NCI-H187 (cell line): Measurements from ENCODE around the gene TEKT5.
A peak's percentile ranks its signal among the peaks of the same experiment; 100 is the strongest.
"Not testable (repeated sequence)": the region's sequence is repeated elsewhere in the genome, so short reads cannot be mapped to it uniquely, and the experiment has no call there.

Experiments
- DNase-seq, 2 experiments: peaks; one replicate each; lab custom pipeline; 2025; lab: John Stamatoyannopoulos, UW

Gene TEKT5

GRCh38 chr16:10694830-10695229 lies at the start of gene TEKT5:
TSS of gene TEKT5 (minus strand) at chr16:10694930. CDS start at chr16:10694873, 57 bp downstream.
- DNase-seq, result no peak

DNA sequence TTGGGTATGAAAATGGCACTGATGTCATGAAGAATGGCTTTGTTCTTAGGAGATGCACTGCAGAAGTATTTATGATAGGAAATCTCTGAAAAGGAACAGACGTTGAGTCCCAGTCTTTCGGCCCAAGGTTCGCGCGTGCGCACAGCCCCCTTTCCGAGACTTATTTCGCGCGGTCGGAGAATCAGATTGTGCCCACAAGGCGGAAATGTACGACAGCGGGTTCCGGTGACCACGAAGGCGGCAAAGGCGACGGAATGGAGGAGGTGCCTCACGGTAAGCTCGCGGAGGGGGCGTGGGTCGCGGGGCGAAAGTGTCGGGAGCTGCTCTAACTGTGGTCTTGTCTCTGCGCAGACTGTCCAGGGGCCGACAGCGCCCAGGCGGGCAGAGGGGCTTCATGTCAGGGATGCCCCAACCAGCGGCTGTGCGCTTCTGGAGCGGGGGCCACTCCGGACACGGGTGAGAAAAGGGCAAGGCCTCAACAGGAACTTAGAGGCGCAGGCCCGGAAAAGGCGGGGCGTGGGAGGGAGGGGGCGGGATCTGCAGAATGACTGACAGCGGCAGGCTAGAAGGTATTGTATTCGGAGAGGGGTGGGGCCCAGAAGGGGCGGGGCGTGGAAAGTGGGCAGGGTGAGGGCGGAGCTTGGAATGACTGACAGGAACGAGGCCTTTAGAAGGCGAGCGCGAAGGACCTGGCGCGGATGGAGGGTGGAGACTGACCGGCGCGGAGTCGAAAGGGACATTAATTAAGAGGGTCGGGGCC lies 49.1 kb upstream of the TEKT5 start, which contains the start of gene NUBP1:
NUBP1 (plus strand) TSS at position 233 of the 760 bp plus-strand sequence; CDS start at position 255, 22 bp downstream.
- DNase-seq, result peak; percentile 80 to 90

DNA sequence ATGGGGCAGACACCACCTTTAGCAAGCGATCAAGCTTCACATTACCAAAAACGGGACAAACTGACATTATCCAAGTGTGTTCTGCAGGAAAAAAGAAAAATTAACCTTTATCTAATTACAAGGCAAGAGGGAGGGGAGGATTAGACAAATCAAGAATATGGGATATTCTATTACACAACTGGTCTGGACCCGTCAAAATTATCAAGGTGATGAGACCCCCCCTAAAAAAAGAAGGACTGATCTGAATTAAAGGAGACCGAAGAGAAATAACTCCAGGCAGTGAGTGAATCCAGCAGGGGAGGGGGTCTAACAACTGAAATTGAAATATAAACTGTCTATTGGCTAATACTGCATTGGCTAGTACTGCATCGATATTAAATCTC lies 48.5 kb upstream of the TEKT5 start:
- DNase-seq, result no peak

- DNase-seq, result no peak
Observed at GRCh38 chr16:10741844-10742243, 47.1 kb upstream of the TEKT5 start.

DNA sequence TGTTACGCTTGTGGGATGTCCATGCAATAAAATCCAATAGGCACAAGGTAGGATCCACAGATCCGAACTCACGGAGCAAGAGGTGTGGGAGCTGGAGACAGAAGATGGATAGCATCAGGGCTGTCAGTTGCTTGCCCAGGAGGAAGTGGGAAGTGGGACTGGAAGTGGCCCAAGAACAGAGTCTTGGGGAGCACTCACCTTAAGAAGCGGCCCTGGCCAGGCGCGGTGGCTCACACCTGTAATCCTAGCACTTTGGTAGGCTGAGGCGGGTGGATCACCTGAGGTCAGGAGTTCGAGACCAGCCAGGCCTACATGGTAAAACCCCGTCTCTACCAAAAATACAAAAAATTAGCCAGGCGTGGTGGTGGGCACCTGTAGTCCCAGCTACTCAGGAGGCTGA lies 46.5 kb upstream of the TEKT5 start:
- DNase-seq, result not testable (repeated sequence)

- DNase-seq, result no peak
Observed at GRCh38 chr16:10740845-10741208, 46.1 kb upstream of the TEKT5 start.

- DNase-seq, result no peak
Observed at GRCh38 chr16:10740000-10740844, 45.5 kb upstream of the TEKT5 start.

DNA sequence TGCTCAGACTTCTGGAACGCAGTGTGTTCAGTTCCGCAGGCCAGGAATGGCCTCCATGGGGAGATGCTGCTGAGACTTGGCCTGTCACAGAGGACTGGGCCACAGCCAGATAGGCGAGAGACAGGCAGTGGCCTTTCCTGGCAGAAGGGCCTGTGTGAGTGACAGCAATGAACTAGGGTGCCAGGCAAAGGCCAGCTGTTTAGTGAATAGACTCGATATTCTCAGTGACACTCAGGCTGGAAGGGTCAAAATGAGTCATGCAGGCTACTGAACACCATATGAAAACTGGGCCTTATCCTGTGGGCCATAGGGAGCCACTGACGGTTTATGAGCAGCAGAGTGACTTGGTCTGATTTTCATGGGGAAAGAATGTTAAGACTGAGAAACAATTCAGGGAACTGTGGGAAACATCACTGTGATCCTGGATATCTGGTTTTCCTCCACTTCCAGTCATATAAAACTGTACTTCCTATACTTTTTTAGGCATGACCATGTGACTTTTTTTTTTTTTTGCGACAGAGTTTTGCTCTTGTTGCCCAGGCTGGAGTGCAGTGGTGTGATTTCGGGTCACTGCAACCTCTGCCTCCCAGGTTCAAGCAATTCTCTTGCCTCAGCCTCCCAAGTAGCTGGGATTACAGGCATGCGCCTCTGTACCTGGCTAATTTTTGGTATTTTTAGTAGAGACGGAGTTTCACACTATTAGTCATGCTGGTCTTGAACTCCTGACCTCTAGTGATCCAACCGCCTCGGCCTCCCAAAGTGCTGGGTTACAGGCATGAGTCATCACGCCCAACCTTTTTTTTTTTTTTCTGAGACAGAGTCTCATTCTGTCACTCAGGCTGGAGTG lies 43.7 kb upstream of the TEKT5 start:
- DNase-seq, result no peak

DNA sequence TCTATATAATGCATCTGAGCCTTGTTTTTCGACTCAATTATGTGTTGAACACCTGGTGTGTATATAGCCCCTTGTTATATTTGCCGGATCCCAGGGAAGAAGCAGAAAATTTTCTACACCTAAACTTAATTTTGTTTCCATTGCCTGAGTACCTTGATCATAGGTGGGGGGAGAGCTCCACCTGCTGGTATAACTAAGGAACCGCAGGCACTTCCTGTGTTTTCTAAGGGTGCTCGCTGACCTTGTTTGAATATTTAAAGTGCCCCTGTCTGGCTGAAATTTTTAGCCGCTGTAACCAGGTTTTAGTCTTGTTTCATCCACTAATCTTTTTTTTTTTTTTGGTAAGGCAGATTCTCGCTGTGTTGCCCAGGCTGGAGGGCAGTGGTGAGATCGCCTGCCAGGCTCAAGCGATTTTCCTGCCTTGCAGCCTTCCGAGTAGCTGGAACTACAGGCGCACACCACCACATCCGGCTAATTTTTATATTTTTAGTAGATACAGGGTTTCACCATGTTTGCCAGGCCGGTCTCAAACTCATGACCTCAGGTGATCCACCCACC lies 42.4 kb upstream of the TEKT5 start:
- DNase-seq, result peak; percentile 1

GRCh38 chr16:10731790-10732189 lies 37.1 kb upstream of the TEKT5 start:
- DNase-seq, result no peak

DNA sequence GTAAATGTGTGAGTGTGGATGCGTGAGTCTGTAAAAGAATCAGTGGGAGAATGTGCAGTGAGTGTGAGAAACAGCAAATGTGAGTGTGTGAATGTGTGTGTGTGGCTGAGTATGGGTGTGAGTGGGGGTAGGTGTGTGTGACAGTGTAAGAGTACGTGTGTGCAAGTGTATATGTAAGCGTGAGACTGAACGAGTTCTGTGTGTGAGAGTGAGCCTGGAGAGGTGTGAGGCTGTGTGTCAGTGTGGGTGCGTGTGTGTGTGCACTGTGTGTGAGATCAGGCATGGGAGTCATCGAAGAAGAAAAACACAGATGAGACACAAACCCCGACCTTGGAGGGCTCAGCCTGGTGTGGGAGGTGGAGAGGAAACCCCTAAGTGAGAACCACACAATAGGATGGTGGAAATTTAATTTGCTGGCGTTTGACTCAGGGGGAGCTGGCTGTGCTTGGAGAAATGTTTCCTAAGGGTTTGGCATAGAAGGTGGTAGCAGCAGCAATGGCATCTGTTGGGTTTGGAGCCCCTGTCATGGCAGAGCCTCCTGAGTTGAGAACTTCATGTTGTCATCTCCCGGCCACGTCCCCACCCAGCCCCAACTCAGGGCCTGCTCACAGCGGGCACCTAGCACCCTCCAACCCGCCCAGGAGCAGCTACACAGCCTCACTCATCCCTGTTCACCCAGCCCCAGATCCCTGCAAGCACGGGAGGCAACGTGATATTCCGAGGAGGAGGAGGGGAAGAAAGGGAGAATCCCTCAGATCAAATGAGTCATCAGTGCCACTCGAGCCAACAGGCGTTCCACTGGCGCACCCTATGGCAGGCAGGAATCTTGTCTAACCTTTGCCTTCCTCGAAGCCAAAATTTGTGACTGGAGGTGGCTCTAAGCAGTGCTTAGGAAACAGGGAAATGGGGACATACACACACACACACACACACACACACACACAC lies 34.6 kb upstream of the TEKT5 start:
- no peak for DNase-seq

- DNase-seq, result no peak
Observed at GRCh38 chr16:10728003-10728887, 33.5 kb upstream of the TEKT5 start.

DNA sequence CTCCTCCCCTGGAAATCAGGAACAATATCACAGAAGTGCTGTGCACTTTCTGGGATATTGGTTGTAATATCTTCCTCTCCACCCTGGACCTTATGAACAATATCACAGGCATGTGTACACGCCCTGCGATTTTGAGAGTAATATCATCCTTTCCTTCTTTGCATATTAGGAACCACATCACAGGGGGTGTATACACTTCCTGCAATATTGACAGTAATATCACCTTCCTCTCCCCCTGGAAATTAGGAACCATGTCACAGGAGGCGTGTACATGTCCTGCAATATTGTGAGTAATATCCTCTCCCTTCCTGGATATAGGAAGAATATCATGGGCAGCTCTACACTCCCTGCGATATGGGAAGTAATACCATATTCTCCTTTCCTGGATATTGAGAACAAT lies 14.2 kb upstream of the TEKT5 start:
- no peak for DNase-seq

GRCh38 chr16:10699756-10700155 lies 5.0 kb upstream of the TEKT5 start:
- DNase-seq, result no peak

DNA sequence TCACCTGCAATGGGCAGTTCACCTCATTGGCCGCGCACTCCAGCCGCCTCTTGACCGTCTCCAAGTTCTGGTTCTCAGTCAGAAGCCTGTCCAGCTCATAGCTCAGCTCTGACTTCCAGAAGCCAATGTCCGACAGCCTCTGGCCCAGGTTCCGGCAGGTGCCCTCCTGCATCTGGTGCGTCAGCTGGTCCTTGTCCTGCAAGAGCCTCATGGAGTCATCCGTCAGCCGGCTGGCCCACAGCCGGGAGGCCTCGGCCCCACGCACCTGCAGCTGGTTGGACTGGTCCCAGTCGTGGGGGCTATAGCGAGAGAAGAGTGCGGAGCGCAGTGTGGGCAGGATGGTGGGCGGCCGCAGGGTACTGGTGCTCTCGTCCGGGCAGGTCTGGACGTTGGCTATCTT lies 424 bp downstream of the TEKT5 start:
- DNase-seq, result no peak

- no peak for DNase-seq
Observed at GRCh38 chr16:10693889-10694288, 841 bp downstream of the TEKT5 start.

DNA sequence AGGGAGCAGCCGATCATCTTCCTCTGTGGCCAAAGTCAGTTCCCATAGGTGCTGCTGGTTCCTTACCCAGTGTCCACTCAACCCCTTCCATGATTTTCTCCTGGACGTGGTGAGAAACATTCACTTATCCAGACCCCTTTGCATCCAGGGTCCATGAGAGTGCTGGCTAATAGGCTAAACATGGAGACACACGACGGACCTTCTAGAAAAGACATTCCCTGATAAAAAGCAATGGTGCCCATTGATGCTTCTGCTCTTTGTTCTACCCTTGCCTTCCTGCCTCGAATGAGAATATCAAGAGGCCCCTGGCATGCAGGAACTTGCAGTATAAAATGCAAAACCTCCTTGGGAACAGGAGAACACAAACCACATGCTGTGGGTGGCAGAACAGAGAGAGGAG lies 2.3 kb downstream of the TEKT5 start:
- DNase-seq, result no peak

DNA sequence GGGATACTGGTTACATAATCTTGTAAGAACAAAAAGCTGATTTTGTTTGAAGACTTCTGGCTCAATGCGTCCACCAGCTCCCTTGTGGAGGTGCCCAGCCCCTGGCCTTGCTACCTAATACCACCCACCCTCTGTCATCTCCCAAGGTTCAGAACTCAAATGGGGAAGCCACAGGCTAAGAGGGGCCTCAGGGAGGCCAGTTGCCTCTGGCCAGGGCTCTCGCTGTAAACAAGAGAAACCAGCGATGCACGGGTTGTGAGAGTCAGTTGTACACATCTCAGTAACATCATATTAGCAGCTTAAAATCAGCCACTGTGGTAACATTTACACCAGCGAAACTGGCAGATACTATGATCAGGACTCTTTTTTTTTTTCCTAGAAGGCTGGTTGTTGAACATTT lies 6.0 kb downstream of the TEKT5 start:
- DNase-seq, result no peak

GRCh38 chr16:10688291-10688690 lies 6.4 kb downstream of the TEKT5 start:
- no peak for DNase-seq

DNA sequence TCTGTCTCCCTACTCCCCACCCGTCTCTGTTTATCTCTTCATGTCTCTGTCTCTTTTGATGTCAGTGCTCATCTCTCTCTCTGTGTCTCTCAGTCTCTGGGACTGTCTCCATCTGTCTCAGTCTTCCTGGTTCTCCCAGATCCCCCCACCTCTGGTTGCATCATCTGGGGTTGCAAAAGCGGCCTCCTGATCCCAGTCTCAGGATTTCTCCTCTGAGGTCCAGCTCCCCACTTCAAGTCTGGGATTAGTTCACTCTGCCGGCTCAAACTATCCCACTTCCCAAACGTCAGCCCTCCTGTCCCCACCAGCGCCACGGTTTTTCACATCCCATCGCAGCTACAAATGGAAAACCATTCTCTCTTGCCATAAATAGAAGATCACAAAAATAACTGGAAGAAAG lies 9.0 kb downstream of the TEKT5 start:
- no peak for DNase-seq
